PFSK-1 (cell line): ENCODE data around the gene ZNF19.

Experiments used
- POLR2AphosphoS5 ChIP-seq: IDR thresholded peaks from 2 replicates; pipeline ENCODE4 v1.6.1; 2012; ENCODE audit warnings: low read depth, mild to moderate bottlenecking, control low read depth, low read length, moderate library complexity
- SIN3A ChIP-seq: IDR thresholded peaks from 2 replicates; pipeline ENCODE4 v1.6.1; 2012; ENCODE audit warnings: mild to moderate bottlenecking, low read length, moderate library complexity, borderline replicate concordance; ENCODE audit not compliant: insufficient read depth

GRCh38 chr16:71480956-71481355 is 8.2 kb downstream of the ZNF19 start:
- no peak for TF ChIP-seq POLR2AphosphoS5
- no peak for TF ChIP-seq SIN3A
